DOHH2 (cell line): ENCODE results near the gene NUSAP1.

Source experiments
- CTCF ChIP-seq: fragments of 200-600 bp; sonication (generic); IDR thresholded peaks from one replicate; pipeline ENCODE4 v1.5.1; 2014; ENCODE audit warnings: antibody characterized with exemption, mild to moderate bottlenecking, low read depth, low read length; ENCODE audit not compliant: poor library complexity, severe bottlenecking
- EZH2phosphoT487 ChIP-seq: fragments of 200-600 bp; sonication (generic); IDR thresholded peaks from 2 replicates; pipeline ENCODE4 v1.6.1; 2017; ENCODE audit warnings: borderline replicate concordance, mild to moderate bottlenecking, antibody characterized with exemption, low read length, moderate library complexity, mixed read lengths

- no peak for TF ChIP-seq CTCF
- no peak for TF ChIP-seq EZH2phosphoT487
These were observed 75.6 kb downstream of the NUSAP1 start for GRCh38 chr15:41408234-41408641.
